HG03571 (cell line): Measurements from ENCODE around the gene TAP2.
"Not testable (repeated sequence)": the region's sequence is repeated elsewhere in the genome, so short reads cannot be mapped to it uniquely, and the experiment has no call there.

Experiments
- ATAC-seq: cut with Tn5 transposase; IDR thresholded peaks from one replicate; pipeline ENCODE4 v1.9.1; 2021; ENCODE audit not compliant: unreplicated experiment

TAP2 gene

GRCh38 chr6:32836873-32837272 lies 1.7 kb downstream of the TAP2 start:
- no peak for ATAC-seq

GRCh38 chr6:32835167-32835893 lies 3.2 kb downstream of the TAP2 start:
- ATAC-seq: no peak

DNA sequence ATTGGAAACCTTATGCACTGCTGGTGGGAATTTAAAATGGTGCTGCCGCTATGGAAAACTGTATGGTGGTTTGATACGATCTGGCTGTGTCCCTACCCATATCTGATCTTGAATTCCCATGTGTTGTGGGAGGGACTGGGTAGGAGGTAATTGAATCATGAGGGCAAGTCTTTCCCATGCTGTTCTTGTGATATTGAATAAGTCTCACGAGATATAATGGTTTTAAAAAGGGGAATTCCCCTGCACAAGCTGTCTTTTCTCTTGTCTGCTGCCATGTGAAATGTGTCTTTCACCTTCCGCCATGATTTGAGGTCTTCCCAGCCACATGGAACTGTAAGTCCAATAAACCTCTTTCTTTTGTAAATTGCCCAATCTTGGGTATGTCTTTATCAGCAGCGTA lies 4.9 kb downstream of the TAP2 start:
- no peak for ATAC-seq

GRCh38 chr6:32832535-32832934 lies 6.0 kb downstream of the TAP2 start:
- no peak for ATAC-seq

GRCh38 chr6:32830936-32831335 lies 7.6 kb downstream of the TAP2 start:
- no peak for ATAC-seq

- no peak for ATAC-seq
These were observed 8.5 kb downstream of the TAP2 start for GRCh38 chr6:32830017-32830416.

GRCh38 chr6:32829495-32829894 lies 9.0 kb downstream of the TAP2 start:
- ATAC-seq: no peak

DNA sequence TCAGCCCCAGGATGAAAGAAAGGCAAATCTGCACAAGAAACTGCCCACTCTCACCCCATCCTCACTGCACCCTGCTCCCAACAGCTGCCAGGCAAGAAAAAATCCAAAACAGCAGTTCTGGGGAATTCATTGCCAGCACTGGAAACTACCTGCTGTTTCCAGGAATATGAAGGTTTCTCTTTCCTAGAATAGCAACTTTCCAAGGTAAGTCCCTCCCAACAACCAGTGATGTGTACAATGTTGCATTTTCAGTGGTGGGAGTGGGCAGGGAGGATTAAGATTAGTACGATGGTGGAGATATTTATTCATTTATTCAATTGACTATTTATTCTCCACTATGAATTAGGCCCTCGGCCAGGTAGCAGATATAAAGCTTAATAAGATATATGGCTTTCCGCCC lies 11.5 kb downstream of the TAP2 start:
- ATAC-seq: no peak

DNA sequence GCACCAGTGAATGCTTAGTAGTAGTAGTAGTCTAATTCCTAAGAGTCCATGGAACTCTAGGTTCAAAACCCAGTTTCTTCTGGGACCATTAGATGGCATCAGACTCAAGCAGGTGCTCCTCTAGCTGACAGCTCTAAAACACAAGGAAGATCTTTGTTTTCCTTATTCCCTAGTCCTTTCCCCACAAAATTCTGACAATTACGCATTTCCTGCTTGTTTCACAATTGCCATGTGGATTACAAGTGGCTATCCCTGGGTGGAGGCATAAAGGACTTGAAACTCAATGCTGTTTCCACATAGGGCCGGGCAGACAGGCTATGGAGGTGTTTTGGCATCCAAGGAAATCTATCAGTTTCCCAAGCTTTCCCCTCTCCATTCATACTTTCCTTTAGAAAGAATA lies 12.6 kb downstream of the TAP2 start:
- no peak for ATAC-seq

DNA sequence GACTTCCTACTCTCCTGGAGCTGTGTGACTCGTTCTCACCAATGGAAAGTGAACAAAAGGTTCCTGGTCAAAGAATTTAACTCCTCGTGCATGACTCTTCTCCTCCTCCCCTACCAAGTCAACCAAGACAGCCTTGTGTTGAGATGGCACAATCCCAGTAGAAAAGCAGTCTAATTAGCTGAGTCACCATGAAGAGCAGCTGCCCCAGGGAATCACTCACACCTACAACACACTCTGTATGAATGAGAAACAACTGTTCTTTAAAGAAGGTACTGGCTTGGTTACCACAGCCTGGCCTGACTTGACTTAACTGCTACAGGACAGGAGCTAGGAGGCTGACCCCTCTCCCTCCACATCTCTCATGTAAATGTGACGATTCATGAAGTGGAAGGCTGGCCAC lies 18.8 kb downstream of the TAP2 start:
- ATAC-seq: no peak

DNA sequence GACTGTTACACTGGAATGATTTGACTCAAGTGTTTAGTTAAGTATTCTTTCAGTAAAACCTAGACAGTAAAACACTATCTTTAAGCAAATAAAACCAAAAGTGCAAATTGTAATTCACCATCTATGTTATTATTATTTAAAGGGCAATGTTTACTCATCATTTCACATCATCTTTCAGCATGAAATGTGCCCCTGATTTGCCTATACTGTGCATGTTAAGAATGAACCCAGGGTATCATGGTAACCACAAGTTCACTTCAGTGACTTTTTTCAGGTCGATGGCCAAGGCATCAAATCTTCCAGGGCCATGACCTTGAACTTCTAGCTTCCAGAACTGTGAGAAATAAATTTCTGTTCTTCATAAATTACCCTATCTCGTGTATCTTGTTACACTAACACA lies 19.7 kb downstream of the TAP2 start:
- no peak for ATAC-seq

DNA sequence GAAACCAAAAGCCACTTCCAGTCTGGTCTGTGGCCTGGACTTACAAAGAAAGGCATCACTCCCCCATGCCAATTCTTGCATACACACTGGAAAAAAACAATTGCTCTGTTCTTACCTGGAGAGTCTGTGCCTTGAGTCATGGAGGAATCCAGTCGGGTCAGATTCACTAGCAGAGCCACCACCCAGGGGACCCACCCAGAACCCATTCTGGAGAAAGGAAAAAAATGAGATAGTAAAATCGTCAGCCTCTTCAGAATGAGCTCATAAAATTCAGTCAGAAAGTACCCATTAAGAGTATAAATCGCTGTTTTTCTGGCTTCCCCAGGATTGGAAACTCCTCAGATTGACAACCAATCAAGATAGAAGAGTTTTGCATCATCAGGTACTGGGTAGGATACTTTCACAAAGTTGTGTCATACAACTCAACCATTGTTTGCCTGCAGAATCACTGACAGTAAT lies 21.8 kb downstream of the TAP2 start, which contains the start of gene HLA-DOB:
Gene HLA-DOB (minus strand): TSS at position 257 of the 459 bp plus-strand sequence. CDS start 51 bp downstream, at position 206.
- ATAC-seq: peak; percentile 50

GRCh38 chr6:32815996-32816395 lies 22.5 kb downstream of the TAP2 start:
- ATAC-seq: no peak

DNA sequence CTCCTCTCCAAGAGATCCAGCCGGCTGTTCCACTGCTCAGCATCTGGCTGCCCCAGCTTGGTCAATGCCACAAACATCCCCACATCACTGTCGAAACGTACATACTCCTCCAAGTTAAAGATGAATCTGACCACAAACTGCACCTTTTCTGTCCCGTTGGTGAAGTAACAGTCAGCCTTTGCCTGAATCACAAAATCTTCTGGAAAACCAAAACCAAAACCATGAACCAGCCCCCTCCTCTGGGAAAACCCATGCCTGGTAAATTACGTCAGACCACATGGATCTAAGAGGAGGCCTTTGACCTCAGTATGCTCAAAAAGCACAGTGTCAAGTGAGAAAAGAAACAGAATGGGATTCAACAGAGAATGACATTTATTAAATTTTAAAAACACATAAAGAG lies 23.4 kb downstream of the TAP2 start:
- no peak for ATAC-seq

DNA sequence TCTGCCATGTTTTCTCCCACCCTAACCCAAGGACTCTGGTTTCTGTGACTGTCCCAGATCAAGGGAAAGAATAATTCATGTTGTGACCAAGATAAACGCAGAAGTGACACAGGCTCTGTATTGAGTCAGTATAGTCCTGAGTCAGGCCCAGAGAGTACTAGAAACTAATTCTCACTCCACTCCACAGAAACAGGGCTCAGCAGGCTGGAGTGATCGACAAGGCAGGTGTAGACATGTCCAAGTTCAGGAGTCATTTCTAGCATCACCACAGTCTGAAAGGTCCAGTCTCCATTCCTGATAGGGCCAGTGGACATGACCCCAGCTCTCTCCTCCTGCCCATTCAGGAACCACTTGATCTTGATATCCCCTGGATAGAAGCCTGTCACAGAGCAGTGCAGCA lies 24.4 kb downstream of the TAP2 start:
- no peak for ATAC-seq

- ATAC-seq: no peak
These were observed 29.4 kb downstream of the TAP2 start for GRCh38 chr6:32809171-32809570.

DNA sequence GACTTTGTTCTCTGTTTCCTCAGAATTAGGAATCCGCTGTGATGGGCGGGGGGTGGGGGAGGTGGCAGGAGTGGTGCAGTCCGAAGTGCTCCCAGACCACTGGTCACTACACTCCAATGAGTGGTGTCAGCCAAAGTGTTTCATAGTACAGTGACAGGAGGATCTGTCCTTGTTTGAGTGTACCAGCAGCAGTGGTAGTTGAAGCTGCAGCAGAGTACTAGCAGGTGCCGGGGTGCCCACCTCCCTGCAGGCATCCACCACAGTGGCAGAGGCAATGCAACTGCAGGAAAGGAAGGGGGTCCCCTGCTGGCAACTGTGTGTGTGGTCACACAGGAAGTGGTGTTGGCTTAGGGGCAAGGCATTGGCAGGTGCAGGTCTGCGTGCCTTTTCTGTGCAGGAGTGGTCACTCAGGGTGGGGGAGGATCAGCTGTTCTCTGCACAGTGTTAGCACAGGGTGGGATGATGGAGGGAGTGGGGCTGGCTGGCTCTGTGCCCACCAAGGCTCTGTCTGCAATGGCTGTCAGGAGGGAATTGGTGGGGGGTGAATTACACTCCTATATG lies 31.4 kb downstream of the TAP2 start:
- ATAC-seq: no peak

DNA sequence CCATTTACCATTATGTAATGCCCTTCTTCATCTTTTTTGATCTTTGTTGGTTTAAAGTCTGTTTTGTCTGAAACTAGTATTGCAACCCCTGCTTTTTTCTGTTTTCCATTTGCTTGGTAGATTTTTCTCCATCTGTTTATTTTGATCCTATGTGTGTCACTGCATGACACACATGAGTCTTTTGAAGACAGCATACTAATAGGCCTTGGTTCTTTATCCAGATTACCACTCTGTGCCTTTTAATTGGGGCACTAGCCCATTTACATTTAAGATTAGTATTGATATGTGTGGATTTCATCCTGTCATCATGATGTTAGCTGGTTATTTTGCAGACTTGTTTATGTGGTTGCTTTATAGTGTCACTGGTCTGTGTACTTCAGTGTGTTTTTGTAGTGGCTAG lies 33.1 kb downstream of the TAP2 start:
- ATAC-seq: not testable (repeated sequence)

DNA sequence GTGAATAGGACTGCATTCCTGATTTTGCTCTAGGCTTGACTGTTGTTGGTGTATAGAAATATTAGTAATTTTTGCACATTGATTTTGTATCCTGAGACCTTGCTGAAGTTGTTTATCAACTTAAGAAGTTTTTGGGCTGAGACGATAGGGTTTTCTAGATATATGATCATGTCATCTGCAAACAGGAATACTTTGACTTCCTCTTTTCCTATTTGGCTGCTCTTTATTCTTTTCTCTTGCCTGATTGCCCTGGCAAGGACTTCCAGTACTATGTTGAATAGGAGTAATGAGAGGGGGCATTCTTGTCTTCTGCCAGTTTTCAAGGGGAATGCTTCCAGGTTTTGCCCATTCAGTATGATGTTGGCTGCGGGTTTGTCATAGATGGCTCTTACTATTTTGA lies 35.1 kb downstream of the TAP2 start:
- no peak for ATAC-seq

DNA sequence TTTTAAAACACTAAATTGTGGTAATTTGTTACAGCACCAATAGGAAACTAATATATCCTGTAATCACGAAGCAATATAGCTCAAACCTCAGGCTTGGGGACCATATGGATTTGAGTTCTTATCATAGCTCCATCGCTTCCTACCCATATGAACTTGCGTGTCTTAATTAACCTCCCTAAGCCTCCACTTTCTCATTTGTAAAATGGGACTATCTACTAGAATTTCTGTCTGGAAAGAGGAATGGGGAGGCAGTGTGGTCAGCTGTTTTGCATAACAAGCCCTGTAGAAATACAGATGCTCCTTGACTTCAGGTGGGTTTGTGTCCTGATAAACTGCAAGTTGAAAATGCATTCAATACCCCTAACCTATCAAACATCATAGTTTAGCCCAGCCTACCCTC lies 38.8 kb downstream of the TAP2 start:
- no peak for ATAC-seq

DNA sequence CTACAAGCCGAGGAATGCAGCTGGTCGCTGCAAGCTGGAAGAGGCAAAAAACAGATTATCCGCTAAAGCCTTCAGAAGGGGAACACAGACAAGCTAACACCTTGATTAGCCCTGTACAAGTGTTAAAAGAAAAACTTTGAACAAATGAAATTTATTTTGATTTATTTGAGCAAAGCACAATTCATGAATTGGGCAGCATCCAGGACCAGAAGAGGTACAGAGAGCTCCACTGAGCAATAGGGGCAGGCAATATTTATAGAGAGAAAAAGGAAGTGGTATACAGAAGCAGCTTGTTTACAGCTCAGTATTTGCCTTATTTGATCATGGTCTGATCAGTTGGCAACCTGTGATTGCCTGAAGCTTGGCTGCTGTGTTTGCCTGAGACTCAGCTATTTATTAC lies 39.4 kb downstream of the TAP2 start:
- ATAC-seq: no peak

DNA sequence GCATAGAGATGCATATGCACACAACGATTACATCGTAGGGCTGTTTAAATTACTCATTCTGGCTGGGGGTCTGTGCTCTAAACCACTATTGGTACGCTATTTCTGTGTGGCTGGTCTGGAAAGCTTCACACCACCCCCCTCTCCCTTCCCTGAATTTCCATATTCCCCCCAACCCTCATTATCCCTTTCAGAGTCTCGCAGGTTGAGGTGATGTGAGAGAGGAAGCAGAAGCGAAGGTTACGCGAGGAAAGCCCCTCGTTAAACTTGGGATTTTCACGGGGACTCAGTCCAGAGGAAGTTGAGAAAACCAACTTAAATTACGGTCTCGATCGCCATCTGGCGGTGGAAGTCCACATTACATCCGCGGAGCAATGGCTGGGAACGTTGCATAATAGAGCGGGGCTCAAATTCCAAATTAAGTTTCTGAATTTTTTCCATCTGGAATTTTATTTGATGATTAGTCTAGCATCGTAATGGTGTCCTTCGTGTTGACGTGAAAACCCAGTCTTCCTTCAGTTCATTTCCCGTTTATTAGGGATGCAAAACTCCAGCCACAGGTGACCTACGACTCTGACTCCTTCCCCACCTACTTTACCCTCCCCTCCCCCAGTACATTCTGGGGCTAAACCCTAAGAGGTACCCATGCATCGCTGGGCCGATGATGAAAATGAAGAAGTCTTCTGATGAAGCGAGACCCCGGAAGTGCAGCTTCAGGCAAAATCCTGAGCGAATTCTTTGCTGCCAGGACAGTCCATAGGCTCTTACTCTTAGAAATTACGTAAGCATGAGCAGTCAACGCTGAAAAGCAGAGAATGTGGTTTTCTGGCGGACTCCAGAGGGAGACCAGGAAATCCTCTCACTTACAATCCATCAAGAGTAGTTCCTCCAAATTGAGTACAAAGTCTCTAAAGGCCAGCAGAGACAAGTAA lies 41.4 kb downstream of the TAP2 start:
- no peak for ATAC-seq
